Upper lobe of left lung (tissue), 6 donors: ENCODE data around the gene PNPLA1. TPM values are rescaled to one million over a fixed set of nuclear protein-coding genes. Genes with fewer than 3 reads are reported as not detected.
"Not testable (repeated sequence)": the region's sequence is repeated elsewhere in the genome, so short reads cannot be mapped to it uniquely, and the experiment has no call there.

Source experiments
- ATAC-seq, 2 donors: fragments of 200-7000 bp; cut with Tn5 transposase; one replicate each; pipeline ENCODE4 v1.9.1; 2022; ENCODE audit warnings: mild to moderate bottlenecking in 2 of 2, moderate library complexity in 2 of 2; ENCODE audit not compliant: low FRiP score in 2 of 2
- DNase-seq, 2 donors: peaks; one replicate each; pipeline ENCODE4 v3.0.0-alpha.2; 2019 to 2020
- H3K27ac ChIP-seq, 4 donors: fragments of 200-600 bp; sonication (generic); one replicate each; pipeline ENCODE4 v1.5.1; 2016 to 2019
- H3K27me3 ChIP-seq, 4 donors: fragments of 200-600 bp; sonication (generic); one replicate each; pipeline ENCODE4 v1.5.1; 2017 to 2019
- H3K36me3 ChIP-seq, 4 donors: fragments of 200-600 bp; sonication (generic); one replicate each; pipeline ENCODE4 v1.5.1; 2016 to 2019
- H3K4me1 ChIP-seq, 4 donors: fragments of 200-600 bp; sonication (generic); one replicate each; pipeline ENCODE4 v1.5.1; 2018 to 2019
- H3K4me3 ChIP-seq, 4 donors: fragments of 200-600 bp; sonication (generic); one replicate each; pipeline ENCODE4 v1.5.1; 2017 to 2019; ENCODE audit warnings: mild to moderate bottlenecking in 2 of 4, moderate library complexity in 1 of 4
- H3K9me3 ChIP-seq, 4 donors: fragments of 200-600 bp; sonication (generic); one replicate each; pipeline ENCODE4 v1.5.1; 2018 to 2019
- CTCF ChIP-seq, 6 experiments: fragments of 450-650 bp in 4 of 6; fragments of 200-600 bp in 2 of 6; sonication (generic) in 2 of 6; IDR thresholded peaks; one replicate each; pipeline ENCODE4 v1.5.1; 2016 to 2019; ENCODE audit warnings: antibody characterized with exemption in 6 of 6
- EP300 ChIP-seq, 4 donors: sonication (generic); formaldehyde crosslinking; IDR thresholded peaks; one replicate each; pipeline ENCODE4 v1.5.1; 2017; ENCODE audit warnings: antibody characterized with exemption in 4 of 4, control low read depth in 2 of 4
- POLR2A ChIP-seq, 4 donors: fragments of 450-650 bp; IDR thresholded peaks; one replicate each; pipeline ENCODE4 v1.5.1; 2016 to 2017; ENCODE audit warnings: antibody characterized with exemption in 4 of 4, mild to moderate bottlenecking in 2 of 4
- POLR2AphosphoS5 ChIP-seq, 2 donors: sonication (generic); formaldehyde crosslinking; IDR thresholded peaks; one replicate each; pipeline ENCODE4 v1.5.1; 2017; ENCODE audit warnings: antibody characterized with exemption in 2 of 2
- WGBS, 2 donors: methylation state at CpG; one replicate each; pipeline ENCODE4 v1.1.5; 2017 to 2018; 5-methylcytosine and 5-hydroxymethylcytosine counted together
- total RNA-seq, 6 donors: library from RNA; depleted of rRNA in 4 of 6; stranded (reverse); fragments of >200 nt in 4 of 6; gene quantifications; one replicate each; pipeline versions ENCODE4 v1.1.0 to v1.2.1, GENCODE V29; 2016 to 2021
- donor health status: DM: no; HTN: no; CAD: no; lungs with moderate emphysema.
- donor health status: DM: no; HTN: yes; CAD: no; lungs with severe emphysema.

The PNPLA1 gene
- total RNA-seq, 6 donors from 2014 or later, result 0.14 to 0.61 (median 0.30) TPM; not detected in 3

GRCh38 chr6:36336208-36336710 lies 66.4 kb downstream of the PNPLA1 start:
- Histone ChIP-seq H3K36me3 (no peaks in the 10 kb centered on the region), H3K27me3 (peaks cover 0 to 12% (median 0%) of the 10 kb centered on the region in 4 donors), H3K27ac (no peak overlapping the region), H3K9me3 (no peaks in the 10 kb centered on the region), H3K4me1 (peaks cover 4 to 9% (median 5%) of the 10 kb centered on the region in 4 donors), H3K4me3 (no peak overlapping the region)
- 85 to 89% methylated on average over 5 of the region's 5 CpGs for WGBS, 2 donors
- DNase-seq (no peak), ATAC-seq (no peak)
- TF ChIP-seq POLR2AphosphoS5 (IDR thresholded peaks at IDR 0.05) (no peak), POLR2A (IDR thresholded peaks at IDR 0.05) (no peak), CTCF (IDR thresholded peaks at IDR 0.05) (no peak), EP300 (IDR thresholded peaks at IDR 0.05) (no peak)

- DNase-seq (no peak), ATAC-seq (no peak)
- TF ChIP-seq CTCF (IDR thresholded peaks at IDR 0.05) (no peak), EP300 (IDR thresholded peaks at IDR 0.05) (no peak), POLR2A (IDR thresholded peaks at IDR 0.05) (no peak), POLR2AphosphoS5 (IDR thresholded peaks at IDR 0.05) (no peak)
- H3K4me3 ChIP-seq, result no peak within 1 kb of the TSS
- H3K36me3 ChIP-seq, result no peaks in the 10 kb centered on the region
- WGBS, 2 donors, result 45 to 73% methylated on average over 3 of the region's 3 CpGs
- peaks cover 4 to 10% (median 5%) of the 10 kb centered on the region in 4 donors for H3K4me1 ChIP-seq
- no peaks in the 10 kb centered on the region for H3K9me3 ChIP-seq
- peaks cover 0 to 12% (median 0%) of the 10 kb centered on the region in 4 donors for H3K27me3 ChIP-seq
- H3K27ac ChIP-seq, result no peak within 1 kb of the TSS
Measured at GRCh38 chr6:36336779-36337241, 67.0 kb downstream of the PNPLA1 start, which contains the start of gene BNIP5. BNIP5 (minus strand) TSS chr6:36336888; CDS start chr6:36330690, 6,198 bp downstream.

GRCh38 chr6:36337814-36338213 lies 68.0 kb downstream of the PNPLA1 start:
- 82 to 100% methylated on average over 1 of the region's 1 CpG for WGBS, 2 donors
- no peaks in the 10 kb centered on the region for H3K9me3 ChIP-seq
- H3K4me3 ChIP-seq, result no peak overlapping the region
- no peak for DNase-seq
- TF ChIP-seq CTCF (IDR thresholded peaks at IDR 0.05) (no peak), POLR2AphosphoS5 (IDR thresholded peaks at IDR 0.05) (no peak)
- H3K27me3 ChIP-seq, result peaks cover 0 to 12% (median 0%) of the 10 kb centered on the region in 4 donors
- ATAC-seq, result no peak
- peaks cover 4 to 10% (median 5%) of the 10 kb centered on the region in 4 donors for H3K4me1 ChIP-seq
- H3K27ac ChIP-seq, result no peak overlapping the region
- H3K36me3 ChIP-seq, result no peaks in the 10 kb centered on the region

GRCh38 chr6:36338223-36338622 lies 68.4 kb downstream of the PNPLA1 start:
- WGBS, 2 donors, result 3 to 93% methylated on average over 1 of the region's 1 CpG
- H3K36me3 ChIP-seq, H3K27ac ChIP-seq: not testable (repeated sequence)

GRCh38 chr6:36339146-36339545 lies 69.3 kb downstream of the PNPLA1 start:
- Histone ChIP-seq H3K27ac (no peak overlapping the region), H3K27me3 (peaks cover 0 to 7% (median 0%) of the 10 kb centered on the region in 4 donors), H3K4me3 (no peak overlapping the region), H3K9me3 (no peaks in the 10 kb centered on the region), H3K4me1 (peaks cover 4 to 10% (median 5%) of the 10 kb centered on the region in 4 donors), H3K36me3 (no peaks in the 10 kb centered on the region)
- no peak for TF ChIP-seq EP300 (IDR thresholded peaks at IDR 0.05)
- no peak for TF ChIP-seq POLR2A (IDR thresholded peaks at IDR 0.05)
- TF ChIP-seq POLR2AphosphoS5 (IDR thresholded peaks at IDR 0.05), result no peak
- no peak for TF ChIP-seq CTCF (IDR thresholded peaks at IDR 0.05)
- WGBS, 2 donors, result 81 to 87% methylated on average over 11 to 12 of the region's 12 CpGs
- DNase-seq (no peak), ATAC-seq (no peak)

More at GRCh38 chr6:36338223-36338622, 68.4 kb downstream of the PNPLA1 start:
- H3K27me3 ChIP-seq, result peaks cover 0 to 12% (median 0%) of the 10 kb centered on the region in 4 donors
- H3K9me3 ChIP-seq, H3K4me1 ChIP-seq, H3K4me3 ChIP-seq, DNase-seq, ATAC-seq: not testable (repeated sequence)
